Memory B cell (primary cell): ENCODE data around the gene ENDOD1.

Experiments
- ATAC-seq: fragments of 150-1000 bp; cut with Tn5 transposase; 2 replicates; pipeline ENCODE4 v1.10.0; 2021; ENCODE audit warnings: low read depth, mild to moderate bottlenecking, moderate library complexity
- DNase-seq, 2 donors: peaks; one replicate each; pipeline ENCODE4 v3.0.0; 2022; ENCODE audit warnings: low spot score in 2 of 2
- H3K27ac Mint-ChIP-seq: one replicate; pipeline ENCODE4 v1.8.0; 2022; ENCODE audit warnings: mild to moderate bottlenecking, moderate library complexity, mixed read lengths
- H3K27me3 Mint-ChIP-seq: one replicate; pipeline ENCODE4 v1.8.0; 2022; ENCODE audit warnings: mixed read lengths
- H3K36me3 Mint-ChIP-seq: one replicate; pipeline ENCODE4 v1.8.0; 2022; ENCODE audit warnings: mild to moderate bottlenecking, mixed read lengths
- H3K4me1 Mint-ChIP-seq: one replicate; pipeline ENCODE4 v1.8.0; 2022; ENCODE audit warnings: mixed read lengths
- H3K4me3 Mint-ChIP-seq: one replicate; pipeline ENCODE4 v1.8.0; 2022; ENCODE audit warnings: mild to moderate bottlenecking, moderate library complexity, mixed read lengths
- H3K9me3 Mint-ChIP-seq: one replicate; pipeline ENCODE4 v1.8.0; 2022; ENCODE audit warnings: mixed read lengths

ENDOD1 gene

DNA sequence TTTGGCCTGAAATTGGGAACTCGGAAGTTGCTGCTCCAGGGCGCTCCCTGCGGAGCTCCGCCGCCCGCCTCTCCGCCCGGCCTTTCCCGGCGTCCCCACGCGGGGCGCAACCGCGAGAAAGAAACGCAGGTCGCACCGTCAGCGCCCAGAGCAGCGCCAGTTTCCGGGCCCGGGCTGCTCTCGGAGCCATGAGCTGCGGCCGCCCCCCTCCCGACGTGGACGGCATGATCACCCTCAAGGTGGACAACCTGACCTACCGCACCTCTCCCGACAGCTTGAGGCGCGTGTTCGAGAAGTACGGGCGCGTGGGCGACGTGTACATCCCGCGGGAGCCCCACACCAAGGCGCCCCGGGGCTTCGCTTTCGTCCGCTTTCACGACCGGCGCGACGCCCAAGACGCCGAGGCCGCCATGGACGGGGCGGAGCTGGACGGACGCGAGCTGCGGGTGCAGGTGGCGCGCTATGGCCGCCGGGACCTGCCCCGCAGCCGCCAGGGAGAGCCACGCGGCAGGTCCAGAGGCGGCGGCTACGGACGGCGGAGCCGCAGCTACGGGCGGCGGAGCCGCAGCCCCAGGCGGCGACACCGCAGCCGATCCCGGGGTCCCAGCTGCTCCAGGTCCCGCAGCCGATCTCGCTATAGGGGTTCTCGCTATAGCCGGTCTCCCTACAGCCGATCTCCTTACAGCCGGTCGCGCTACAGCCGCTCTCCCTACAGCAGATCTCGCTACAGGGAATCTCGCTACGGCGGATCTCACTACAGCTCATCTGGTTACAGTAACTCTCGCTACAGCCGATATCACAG, 22.4 kb upstream of the ENDOD1 start:
- H3K27me3 Mint-ChIP-seq, result no peaks in the 10 kb centered on the region
- ATAC-seq, result peak; percentile 71
- peak overlapping the region; percentile 96 for H3K4me3 Mint-ChIP-seq
- peak overlapping the region; percentile 96 for H3K27ac Mint-ChIP-seq
- H3K36me3 Mint-ChIP-seq, result peaks cover 5% of the 10 kb centered on the region
- no peaks in the 10 kb centered on the region for H3K9me3 Mint-ChIP-seq
- peaks cover 18% of the 10 kb centered on the region for H3K4me1 Mint-ChIP-seq
- DNase-seq, result peak; percentile 60 to 76

DNA sequence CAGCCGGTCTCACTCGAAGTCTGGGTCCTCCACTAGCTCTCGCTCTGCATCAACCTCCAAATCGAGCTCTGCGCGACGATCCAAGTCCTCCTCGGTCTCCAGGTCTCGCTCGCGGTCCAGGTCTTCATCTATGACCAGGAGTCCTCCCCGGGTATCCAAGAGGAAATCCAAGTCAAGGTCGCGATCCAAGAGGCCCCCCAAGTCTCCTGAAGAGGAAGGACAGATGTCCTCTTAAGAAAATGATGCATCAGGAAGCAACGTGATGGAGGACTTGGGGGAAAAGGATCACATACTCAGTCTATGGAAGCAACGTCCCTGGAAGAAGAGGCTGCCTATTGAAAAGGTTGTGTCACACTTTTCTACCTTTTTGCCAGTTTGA, 21.8 kb upstream of the ENDOD1 start:
- Mint-ChIP-seq H3K9me3 (no peaks in the 10 kb centered on the region), H3K4me1 (peaks cover 21% of the 10 kb centered on the region), H3K27me3 (no peaks in the 10 kb centered on the region), H3K4me3 (peak overlapping the region; percentile 96), H3K27ac (peak overlapping the region; percentile 96), H3K36me3 (peaks cover 5% of the 10 kb centered on the region)
- DNase-seq, result no peak
- ATAC-seq, result no peak

DNA sequence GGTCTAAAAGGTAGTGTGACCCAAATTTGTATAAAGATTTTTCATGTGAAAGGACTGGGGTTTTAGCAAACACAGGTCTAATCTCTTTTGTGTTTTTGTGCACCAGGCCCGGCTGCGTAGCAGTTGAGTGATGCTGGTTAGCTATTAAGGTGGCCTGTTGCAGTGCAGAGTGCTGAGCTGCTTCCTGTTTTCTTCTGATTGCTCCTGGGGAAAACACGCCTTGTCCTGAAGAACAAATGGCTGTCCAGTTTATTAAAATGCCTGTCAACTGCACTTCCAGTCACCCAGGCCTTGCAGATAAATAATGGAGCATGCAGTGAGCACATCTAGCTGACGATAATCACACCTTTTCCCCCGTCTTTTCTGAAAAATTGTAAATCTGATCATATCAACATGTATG, 21.1 kb upstream of the ENDOD1 start:
- peak; percentile 41 to 46 for DNase-seq
- H3K4me3 Mint-ChIP-seq, result peak overlapping the region; percentile 96
- H3K27ac Mint-ChIP-seq, result peak overlapping the region; percentile 96
- peaks cover 24% of the 10 kb centered on the region for H3K4me1 Mint-ChIP-seq
- H3K27me3 Mint-ChIP-seq, result no peaks in the 10 kb centered on the region
- H3K9me3 Mint-ChIP-seq, result no peaks in the 10 kb centered on the region
- H3K36me3 Mint-ChIP-seq, result peaks cover 5% of the 10 kb centered on the region
- ATAC-seq, result peak; percentile 64

DNA sequence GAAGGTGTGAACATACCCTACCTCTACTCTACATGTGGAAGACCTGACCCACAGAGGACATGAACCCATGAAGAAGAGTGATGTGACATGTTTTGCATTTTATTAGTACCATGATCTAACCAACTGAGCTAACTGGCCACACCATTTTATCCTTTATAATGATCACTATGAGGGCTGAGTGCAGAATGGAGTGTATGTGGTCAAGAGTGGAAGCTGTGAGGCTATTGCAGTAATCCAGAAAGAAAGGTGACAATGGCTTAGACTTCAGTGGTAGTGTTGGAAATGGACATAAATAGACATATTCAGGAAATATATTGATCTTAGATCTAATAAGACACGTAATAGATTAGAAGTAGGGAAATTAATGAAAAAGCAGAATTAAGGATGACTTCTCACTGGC, 19.2 kb upstream of the ENDOD1 start:
- DNase-seq (no peak), ATAC-seq (no peak)
- H3K4me1 Mint-ChIP-seq, result peaks cover 24% of the 10 kb centered on the region
- H3K4me3 Mint-ChIP-seq, result no peak overlapping the region
- no peaks in the 10 kb centered on the region for H3K27me3 Mint-ChIP-seq
- H3K27ac Mint-ChIP-seq, result no peak overlapping the region
- H3K36me3 Mint-ChIP-seq, result peaks cover 5% of the 10 kb centered on the region
- H3K9me3 Mint-ChIP-seq, result no peaks in the 10 kb centered on the region

DNA sequence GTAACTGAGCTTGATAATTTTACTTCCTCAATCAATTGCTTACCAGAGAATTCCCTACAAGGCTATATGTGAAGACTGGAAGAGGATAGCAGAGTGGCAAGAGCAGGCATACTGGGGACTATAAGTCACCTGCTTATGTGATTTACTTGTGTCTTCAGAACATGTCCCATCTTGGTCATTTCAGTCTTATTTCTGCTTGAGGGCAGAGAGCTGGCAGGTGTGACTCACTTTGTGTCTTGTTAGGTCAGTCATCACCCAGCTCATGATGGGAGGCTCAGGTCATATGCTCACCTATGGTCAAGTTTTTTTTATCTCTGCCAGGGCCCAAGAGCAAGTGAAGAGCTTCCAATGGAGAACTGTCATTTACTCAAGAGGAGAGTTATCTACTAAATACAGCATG, 16.7 kb upstream of the ENDOD1 start:
- Mint-ChIP-seq H3K36me3 (peaks cover 5% of the 10 kb centered on the region), H3K4me3 (no peak overlapping the region), H3K4me1 (peaks cover 21% of the 10 kb centered on the region), H3K27ac (no peak overlapping the region), H3K9me3 (no peaks in the 10 kb centered on the region), H3K27me3 (no peaks in the 10 kb centered on the region)
- no peak for ATAC-seq
- DNase-seq, result no peak

DNA sequence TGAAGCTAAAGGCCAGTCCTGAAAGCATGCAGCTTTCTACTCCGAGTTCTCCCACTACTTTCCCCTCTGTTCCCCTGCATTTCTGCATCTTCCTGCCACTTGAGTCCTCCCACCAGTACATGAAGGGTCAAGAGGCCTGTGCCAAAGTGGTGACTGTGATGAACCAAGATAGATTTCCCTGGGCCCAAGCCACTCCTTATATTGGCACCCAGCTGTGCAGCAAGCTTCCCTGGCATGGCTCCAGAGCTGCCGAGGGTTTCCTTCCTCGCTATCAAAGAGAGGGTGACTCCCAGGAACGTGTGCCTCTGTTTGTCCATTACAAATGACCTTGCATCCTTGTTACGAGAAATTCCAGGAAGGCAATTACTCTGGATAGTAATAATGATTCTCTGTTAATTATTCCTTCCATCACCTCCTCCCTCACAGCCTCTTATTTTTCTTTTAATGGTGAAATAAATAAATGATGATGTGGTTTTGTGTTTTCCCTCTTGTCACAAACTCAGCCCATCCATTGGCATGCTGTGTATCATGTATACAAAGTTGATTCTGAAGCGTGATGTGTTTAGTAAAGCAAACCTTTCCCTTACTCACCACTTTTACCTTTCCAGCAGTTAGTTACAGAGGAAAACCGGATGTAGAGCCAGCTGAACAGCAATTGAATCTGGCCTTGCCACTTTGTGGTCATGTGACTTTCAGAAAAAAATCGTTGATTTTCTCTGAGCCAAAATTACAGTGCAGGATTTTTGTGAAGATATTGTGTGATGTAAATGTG, 14.7 kb upstream of the ENDOD1 start:
- Mint-ChIP-seq H3K27ac (no peak overlapping the region), H3K27me3 (no peaks in the 10 kb centered on the region), H3K36me3 (peaks cover 5% of the 10 kb centered on the region), H3K4me1 (peaks cover 16% of the 10 kb centered on the region), H3K4me3 (no peak overlapping the region), H3K9me3 (no peaks in the 10 kb centered on the region)
- ATAC-seq (no peak), DNase-seq (no peak)

DNA sequence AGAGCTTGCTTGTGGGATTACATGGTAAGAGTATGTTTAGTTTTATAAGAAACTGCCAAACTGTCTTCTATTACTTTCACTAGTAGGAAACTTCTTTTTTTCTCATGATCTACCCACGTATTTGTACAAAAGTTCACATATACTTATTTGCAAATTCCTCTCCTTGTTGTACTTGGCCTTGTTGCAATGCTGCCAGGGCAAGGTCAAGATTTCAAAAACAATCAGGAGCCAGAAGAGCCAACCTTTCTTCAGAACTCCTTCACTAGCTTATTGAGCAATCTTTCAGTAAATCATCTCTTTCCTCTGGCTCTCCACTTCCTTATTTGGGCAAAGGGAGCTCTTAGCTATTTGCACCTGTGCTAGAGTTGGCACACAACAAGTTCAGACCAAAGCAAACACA, 13.2 kb upstream of the ENDOD1 start:
- DNase-seq (no peak), ATAC-seq (no peak)
- no peaks in the 10 kb centered on the region for H3K9me3 Mint-ChIP-seq
- peaks cover 9% of the 10 kb centered on the region for H3K4me1 Mint-ChIP-seq
- H3K27me3 Mint-ChIP-seq, result no peaks in the 10 kb centered on the region
- no peaks in the 10 kb centered on the region for H3K36me3 Mint-ChIP-seq
- no peak overlapping the region for H3K4me3 Mint-ChIP-seq
- no peak overlapping the region for H3K27ac Mint-ChIP-seq

DNA sequence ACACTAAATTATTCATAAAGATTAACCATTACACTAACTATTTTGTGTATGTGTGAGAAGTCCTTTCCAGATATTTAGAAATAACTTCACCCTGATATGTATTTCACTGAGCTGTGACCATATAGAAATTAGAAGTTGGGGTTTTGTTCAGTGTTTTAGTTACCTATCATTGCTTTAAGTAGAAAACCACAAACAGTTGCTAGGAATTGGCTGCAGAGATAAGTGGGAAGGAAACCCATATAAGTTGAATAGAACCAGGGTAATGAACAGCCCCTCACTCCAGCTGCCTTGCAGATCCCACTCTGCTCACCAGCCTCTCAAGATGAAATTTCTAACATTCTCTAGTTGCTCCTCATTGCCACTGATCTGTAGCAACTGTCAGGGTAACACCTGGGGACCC, 12.7 kb upstream of the ENDOD1 start:
- ATAC-seq, result no peak
- no peak for DNase-seq
- Mint-ChIP-seq H3K4me1 (peaks cover 9% of the 10 kb centered on the region), H3K27me3 (no peaks in the 10 kb centered on the region), H3K27ac (no peak overlapping the region), H3K4me3 (no peak overlapping the region), H3K9me3 (no peaks in the 10 kb centered on the region), H3K36me3 (no peaks in the 10 kb centered on the region)

DNA sequence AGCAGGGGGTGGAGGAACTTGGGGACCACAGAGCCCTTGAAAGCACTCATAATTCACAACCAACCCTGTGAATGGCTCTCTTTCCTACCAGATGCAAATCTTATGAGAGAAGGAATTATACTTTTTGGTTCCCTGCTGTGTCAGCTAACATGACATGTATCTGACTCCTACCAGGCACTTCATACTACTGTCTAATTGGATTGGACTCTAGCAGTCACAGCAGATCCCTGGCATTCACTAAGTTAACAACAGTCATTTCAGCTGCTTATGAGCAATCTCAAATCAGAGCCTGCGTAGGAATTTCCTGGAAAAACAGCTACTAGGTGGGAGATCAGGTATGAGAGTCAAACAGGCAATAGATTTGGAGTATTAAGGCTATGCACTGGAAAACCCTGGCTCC, 11.1 kb upstream of the ENDOD1 start:
- no peak overlapping the region for H3K27ac Mint-ChIP-seq
- ATAC-seq, result no peak
- no peak overlapping the region for H3K4me3 Mint-ChIP-seq
- H3K27me3 Mint-ChIP-seq, result no peaks in the 10 kb centered on the region
- no peak for DNase-seq
- H3K36me3 Mint-ChIP-seq, result no peaks in the 10 kb centered on the region
- peaks cover 4% of the 10 kb centered on the region for H3K4me1 Mint-ChIP-seq
- no peaks in the 10 kb centered on the region for H3K9me3 Mint-ChIP-seq

DNA sequence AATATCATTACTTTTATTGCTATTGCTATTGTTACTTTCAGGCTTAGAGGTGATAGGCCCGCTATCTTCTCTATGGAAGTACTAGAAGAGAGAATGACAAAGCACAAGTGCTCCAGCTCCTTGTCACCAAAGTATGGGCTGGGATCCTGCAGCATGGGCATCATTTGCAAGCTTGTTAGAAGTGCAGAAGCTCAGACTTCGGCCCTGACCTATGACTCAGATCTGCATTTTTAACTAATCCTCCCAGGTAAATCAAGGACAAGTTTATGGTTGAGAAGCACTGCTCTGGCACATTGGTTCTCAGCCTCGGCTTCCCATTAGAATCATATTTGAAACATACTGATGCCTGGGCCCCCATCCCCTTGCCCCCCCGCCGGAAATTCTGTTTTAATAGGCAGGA, 8.6 kb upstream of the ENDOD1 start:
- peaks cover 4% of the 10 kb centered on the region for H3K4me1 Mint-ChIP-seq
- no peaks in the 10 kb centered on the region for H3K9me3 Mint-ChIP-seq
- DNase-seq (no peak), ATAC-seq (no peak)
- no peaks in the 10 kb centered on the region for H3K36me3 Mint-ChIP-seq
- H3K4me3 Mint-ChIP-seq, result no peak overlapping the region
- H3K27ac Mint-ChIP-seq, result no peak overlapping the region
- no peaks in the 10 kb centered on the region for H3K27me3 Mint-ChIP-seq

DNA sequence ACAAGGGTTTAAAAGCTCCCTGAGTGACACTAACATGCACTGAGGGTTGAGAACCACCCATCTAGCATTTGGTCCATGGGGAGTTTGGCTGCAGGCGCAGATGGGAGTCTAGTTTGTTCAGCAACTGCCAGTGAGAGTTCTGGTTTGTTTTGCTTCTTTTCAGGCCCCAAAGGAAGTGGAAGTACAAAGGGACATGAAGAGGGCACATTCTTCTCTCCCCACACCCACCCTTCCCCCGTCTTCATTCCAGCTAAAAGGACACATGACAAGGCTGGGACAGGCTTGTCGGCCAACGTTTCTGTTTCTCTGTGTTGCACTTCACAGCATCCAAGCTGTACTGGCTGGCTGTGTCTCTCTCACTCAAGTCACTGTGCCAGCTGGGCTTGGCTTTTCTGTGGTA, 8.2 kb upstream of the ENDOD1 start:
- Mint-ChIP-seq H3K9me3 (no peaks in the 10 kb centered on the region), H3K36me3 (no peaks in the 10 kb centered on the region), H3K27ac (no peak overlapping the region), H3K27me3 (no peaks in the 10 kb centered on the region), H3K4me3 (no peak overlapping the region), H3K4me1 (peaks cover 3% of the 10 kb centered on the region)
- ATAC-seq (no peak), DNase-seq (no peak)

DNA sequence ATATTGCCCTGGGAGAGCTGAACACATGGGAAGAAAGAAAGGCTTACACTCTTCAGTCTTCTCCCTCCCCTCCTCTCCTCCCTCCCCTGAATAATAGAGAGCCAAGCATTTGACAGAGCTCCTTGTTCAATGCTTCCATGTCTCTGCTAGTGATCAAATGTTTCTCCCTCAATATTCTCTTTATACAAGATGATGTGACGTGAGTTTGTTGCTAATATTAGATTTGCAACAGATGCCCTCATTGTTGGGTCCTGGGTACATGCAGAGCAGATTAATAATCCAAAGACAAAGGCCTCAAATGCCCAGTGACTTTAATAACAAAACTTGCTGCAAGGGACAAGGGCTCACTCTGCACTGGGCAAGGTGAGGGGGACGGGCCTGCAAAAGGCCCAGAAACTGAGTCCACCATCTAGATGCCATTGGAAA, 7.1 kb upstream of the ENDOD1 start:
- Mint-ChIP-seq H3K27ac (no peak overlapping the region), H3K4me1 (no peaks in the 10 kb centered on the region), H3K4me3 (no peak overlapping the region), H3K9me3 (no peaks in the 10 kb centered on the region), H3K36me3 (no peaks in the 10 kb centered on the region), H3K27me3 (no peaks in the 10 kb centered on the region)
- ATAC-seq (no peak), DNase-seq (no peak)

DNA sequence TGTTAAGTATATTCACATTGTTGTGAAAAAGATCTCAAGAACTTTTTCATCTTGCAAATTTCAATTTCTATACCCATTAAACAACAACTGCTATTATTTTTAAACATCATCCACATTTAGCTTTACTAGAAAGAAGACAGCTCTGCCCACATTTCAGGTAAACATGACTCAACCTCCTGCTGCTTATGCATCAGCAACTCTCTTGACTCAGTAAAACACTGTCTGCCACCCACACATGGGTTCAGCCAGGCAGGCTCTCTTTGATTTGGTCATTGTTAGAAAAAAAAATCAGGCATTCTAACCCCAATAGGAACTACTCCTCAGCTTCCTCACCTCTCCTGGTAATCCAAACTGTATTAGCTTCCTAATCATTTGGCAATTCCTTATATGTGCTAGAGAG, 5.1 kb upstream of the ENDOD1 start:
- H3K36me3 Mint-ChIP-seq, result no peaks in the 10 kb centered on the region
- no peak for DNase-seq
- H3K4me3 Mint-ChIP-seq, result no peak overlapping the region
- no peaks in the 10 kb centered on the region for H3K27me3 Mint-ChIP-seq
- no peaks in the 10 kb centered on the region for H3K9me3 Mint-ChIP-seq
- peaks cover 9% of the 10 kb centered on the region for H3K4me1 Mint-ChIP-seq
- no peak overlapping the region for H3K27ac Mint-ChIP-seq
- no peak for ATAC-seq

DNA sequence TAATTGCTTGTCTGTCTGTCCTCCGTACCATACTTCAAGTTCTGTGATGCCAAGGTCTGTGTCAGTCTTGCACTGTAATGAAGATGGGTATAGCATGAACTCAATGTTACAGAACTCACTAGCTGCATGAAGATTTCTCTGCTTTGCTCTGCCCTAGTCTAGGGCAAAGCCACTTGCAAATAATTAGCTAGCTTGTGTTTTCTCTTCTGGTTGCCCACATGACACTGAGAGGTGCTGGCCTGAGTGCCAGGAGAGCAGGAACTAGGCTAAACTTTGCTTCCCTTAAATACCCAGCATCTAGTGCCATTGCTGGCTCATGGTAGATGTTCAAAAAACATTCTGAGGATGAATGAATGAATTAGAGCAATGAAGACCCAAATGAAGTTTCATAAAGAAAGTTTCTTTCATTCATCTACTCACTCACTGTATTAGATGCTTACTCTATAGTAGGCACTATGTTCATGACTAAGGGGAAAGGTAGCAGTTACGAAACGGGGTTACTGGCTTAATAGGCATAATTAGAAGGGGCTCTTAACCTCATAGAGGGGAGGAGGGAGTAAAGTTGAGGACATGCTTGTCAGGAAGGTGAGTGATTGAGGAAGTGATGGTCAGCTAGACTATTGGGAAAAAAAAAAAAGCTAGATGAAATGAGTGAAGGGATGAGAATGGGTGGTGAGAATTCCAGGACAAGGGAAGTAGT, 4.4 kb upstream of the ENDOD1 start:
- no peaks in the 10 kb centered on the region for H3K36me3 Mint-ChIP-seq
- no peak overlapping the region for H3K27ac Mint-ChIP-seq
- H3K4me3 Mint-ChIP-seq, result no peak overlapping the region
- no peak for DNase-seq
- no peaks in the 10 kb centered on the region for H3K9me3 Mint-ChIP-seq
- no peak for ATAC-seq
- peaks cover 10% of the 10 kb centered on the region for H3K4me1 Mint-ChIP-seq
- H3K27me3 Mint-ChIP-seq, result no peaks in the 10 kb centered on the region
